GM23248 (cell line): Measurements from ENCODE around the gene LRP5. TPM values are rescaled to one million over a fixed set of nuclear protein-coding genes. Genes with fewer than 3 reads are reported as not detected.
A peak's percentile ranks its signal among the peaks of the same experiment; 100 is the strongest.
"Not testable (repeated sequence)": the region's sequence is repeated elsewhere in the genome, so short reads cannot be mapped to it uniquely, and the experiment has no call there.

Experiments used
- DNase-seq: peaks from one replicate; pipeline ENCODE4 v3.0.0-alpha.2; 2015
- H2AFZ ChIP-seq: fragments of 200-600 bp; sonication (generic); 2 replicates; pipeline ENCODE4 v1.6.1; 2016; ENCODE audit warnings: antibody characterized with exemption
- H3F3A ChIP-seq: fragments of 200-600 bp; sonication (generic); 2 replicates; pipeline ENCODE4 v1.6.1; 2016; ENCODE audit warnings: mild to moderate bottlenecking, antibody characterized with exemption, mixed run types; ENCODE audit not compliant: insufficient read depth
- H3K27ac ChIP-seq: fragments of 200-600 bp; sonication (generic); 2 replicates; pipeline ENCODE4 v1.5.1; 2016; ENCODE audit warnings: mild to moderate bottlenecking
- H3K27me3 ChIP-seq: fragments of 200-600 bp; sonication (generic); replicated peaks from 2 replicates; pipeline ENCODE4 v1.6.1; 2016; ENCODE audit warnings: mild to moderate bottlenecking; ENCODE audit not compliant: insufficient read depth
- H3K36me3 ChIP-seq: fragments of 200-600 bp; sonication (generic); 2 replicates; pipeline ENCODE4 v1.6.1; 2016; ENCODE audit warnings: low read depth, mild to moderate bottlenecking
- H3K4me1 ChIP-seq: fragments of 200-600 bp; sonication (generic); 2 replicates; pipeline ENCODE4 v1.6.1; 2016; ENCODE audit warnings: mild to moderate bottlenecking; ENCODE audit not compliant: insufficient read depth
- H3K4me2 ChIP-seq: fragments of 200-600 bp; sonication (generic); one replicate; pipeline ENCODE4 v1.6.1; 2016; ENCODE audit warnings: mild to moderate bottlenecking; ENCODE audit not compliant: unreplicated experiment
- H3K4me3 ChIP-seq: fragments of 200-600 bp; sonication (generic); 2 replicates; pipeline ENCODE4 v1.5.1; 2016; ENCODE audit warnings: mild to moderate bottlenecking
- H3K79me2 ChIP-seq: fragments of 200-600 bp; sonication (generic); 2 replicates; pipeline ENCODE4 v1.6.1; 2016; ENCODE audit warnings: mild to moderate bottlenecking; ENCODE audit not compliant: insufficient read depth
- H3K9ac ChIP-seq: fragments of 200-600 bp; sonication (generic); 2 replicates; pipeline ENCODE4 v1.6.1; 2016; ENCODE audit warnings: mild to moderate bottlenecking
- H3K9me2 ChIP-seq: fragments of 200-600 bp; sonication (generic); 2 replicates; pipeline ENCODE4 v1.6.1; 2016; ENCODE audit warnings: mixed run types, mild to moderate bottlenecking, moderate library complexity; ENCODE audit not compliant: insufficient read depth
- H3K9me3 ChIP-seq: fragments of 200-600 bp; sonication (generic); one replicate; pipeline ENCODE4 v1.6.1; 2017; ENCODE audit warnings: low read depth
- H4K20me1 ChIP-seq: fragments of 200-600 bp; sonication (generic); 2 replicates; pipeline ENCODE4 v1.6.0; 2016; ENCODE audit not compliant: insufficient read depth
- EZH2 ChIP-seq: fragments of 200-600 bp; sonication (generic); IDR thresholded peaks from 2 replicates; pipeline ENCODE4 v1.6.1; 2018; ENCODE audit warnings: antibody characterized with exemption, mild to moderate bottlenecking; ENCODE audit not compliant: insufficient read depth, poor library complexity, severe bottlenecking
- EZH2phosphoT487 ChIP-seq: fragments of 200-600 bp; sonication (generic); IDR thresholded peaks from 2 replicates; pipeline ENCODE4 v1.6.1; 2018; ENCODE audit warnings: antibody characterized with exemption, moderate library complexity, mild to moderate bottlenecking, low read depth; ENCODE audit not compliant: insufficient read depth
- WGBS, 2 experiments: methylation state at CpG; one replicate each; pipeline ENCODE4 v1.1.6; 2015 to 2017; ENCODE audit warnings: low lambda C conversion rate in 2 of 2, low coverage in 1 of 2; ENCODE audit errors: missing lambda C conversion rate in 2 of 2; 5-methylcytosine and 5-hydroxymethylcytosine counted together
- in situ Hi-C: fragments of 300-500 bp; cut with MboI; formaldehyde crosslinking; loops from 2 replicates; pipeline ENCODE4 v1.15.0; 2020
- polyA plus RNA-seq: library from polyadenylated mRNA; unstranded; fragments of >200 nt; fragmentation: Nextera tagmentation; extraction: Ambion mirVana; gene quantifications from 2 replicates; pipeline ENCODE4 v1.2.1, GENCODE V29; 2016
- total RNA-seq: library from RNA; depleted of rRNA; stranded (reverse); fragments of >200 nt; shearing (Covaris generic); gene quantifications from 2 replicates; pipeline ENCODE4 v1.2.3, GENCODE V29; 2014

LRP5 gene
- total and polyA plus RNA-seq, 2 experiments from 2014 or later: 3.0 TPM

GRCh38 chr11:68470304-68470811 is 158.0 kb downstream of the LRP5 start:
- Histone ChIP-seq H3K4me3 (no peak overlapping the region), H2AFZ (no peak overlapping the region), H3K9ac (no peak overlapping the region), H4K20me1 (peaks cover 57% of the 10 kb centered on the region), H3K4me1 (peaks cover 35% of the 10 kb centered on the region), H3K9me2 (no peaks in the 10 kb centered on the region), H3K36me3 (no peaks in the 10 kb centered on the region), H3K9me3 (no peaks in the 10 kb centered on the region), H3F3A (peaks cover 27% of the 10 kb centered on the region), H3K79me2 (peaks cover 100% of the 10 kb centered on the region), H3K27ac (no peak overlapping the region), H3K27me3 (no peaks in the 10 kb centered on the region), H3K4me2 (no peak overlapping the region)
- in situ Hi-C loops: no loop called here
- TF ChIP-seq EZH2: no peak
- TF ChIP-seq EZH2phosphoT487: no peak
- DNase-seq: no peak
- 58 to 59% methylated on average over 3 to 4 of the region's 4 CpGs for WGBS, 2 experiments

GRCh38 chr11:68471360-68472340 is 159.3 kb downstream of the LRP5 start:
- Histone ChIP-seq H3K9ac (no peak overlapping the region), H3K4me1 (peaks cover 35% of the 10 kb centered on the region), H3K4me3 (peak overlapping the region; percentile 4; the same call in 1 of the 2 replicates), H3K27me3 (no peaks in the 10 kb centered on the region), H3K79me2 (peaks cover 97% of the 10 kb centered on the region), H3F3A (peaks cover 27% of the 10 kb centered on the region), H4K20me1 (peaks cover 57% of the 10 kb centered on the region), H3K27ac (peak overlapping the region; percentile 68), H3K36me3 (no peaks in the 10 kb centered on the region), H3K9me3 (no peaks in the 10 kb centered on the region), H3K9me2 (no peaks in the 10 kb centered on the region), H2AFZ (no peak overlapping the region), H3K4me2 (peak overlapping the region; percentile 53)
- TF ChIP-seq EZH2: no peak
- no peak for TF ChIP-seq EZH2phosphoT487
- DNase-seq: peak; percentile 56
- in situ Hi-C loops: no loop called here
- WGBS, 2 experiments: 81 to 86% methylated on average over 17 of the region's 17 CpGs

- Histone ChIP-seq H3K27me3 (no peaks in the 10 kb centered on the region), H3K9me2 (no peaks in the 10 kb centered on the region), H3K4me2 (no peak overlapping the region), H3K9me3 (no peaks in the 10 kb centered on the region), H3K9ac (no peak overlapping the region), H3K79me2 (peaks cover 97% of the 10 kb centered on the region), H3F3A (peaks cover 27% of the 10 kb centered on the region), H2AFZ (no peak overlapping the region), H3K4me1 (peaks cover 35% of the 10 kb centered on the region), H4K20me1 (peaks cover 62% of the 10 kb centered on the region), H3K36me3 (no peaks in the 10 kb centered on the region), H3K27ac (no peak overlapping the region), H3K4me3 (no peak overlapping the region)
- TF ChIP-seq EZH2 (no peak), EZH2phosphoT487 (no peak)
- WGBS, 2 experiments: 92 to 100% methylated on average over 2 of the region's 2 CpGs
- in situ Hi-C loops: no loop called here
- no peak for DNase-seq
Observed at GRCh38 chr11:68472778-68473177, 160.4 kb downstream of the LRP5 start.

- no peak overlapping the region for H3K4me3 ChIP-seq
- peaks cover 97% of the 10 kb centered on the region for H3K79me2 ChIP-seq
- H3K9me2 ChIP-seq: no peaks in the 10 kb centered on the region
- H3F3A ChIP-seq: peaks cover 27% of the 10 kb centered on the region
- peaks cover 35% of the 10 kb centered on the region for H3K4me1 ChIP-seq
- DNase-seq: no peak
- WGBS, 2 experiments: 97 to 98% methylated on average over 1 of the region's 1 CpG
- H3K9ac ChIP-seq: no peak overlapping the region
- H3K27ac ChIP-seq: no peak overlapping the region
- H3K9me3 ChIP-seq: no peaks in the 10 kb centered on the region
- H3K36me3 ChIP-seq: no peaks in the 10 kb centered on the region
- peaks cover 53% of the 10 kb centered on the region for H4K20me1 ChIP-seq
- in situ Hi-C loops: no loop called here
- TF ChIP-seq EZH2 (no peak), EZH2phosphoT487 (no peak)
- no peak overlapping the region for H2AFZ ChIP-seq
- H3K27me3 ChIP-seq: no peaks in the 10 kb centered on the region
- no peak overlapping the region for H3K4me2 ChIP-seq
Observed at GRCh38 chr11:68473693-68474092, 161.3 kb downstream of the LRP5 start.

- 89 to 94% methylated on average over 6 to 32 of the region's 34 CpGs for WGBS, 2 experiments
- H2AFZ ChIP-seq, H3K9ac ChIP-seq, H3K9me2 ChIP-seq, in situ Hi-C loops, H3K36me3 ChIP-seq, H3K4me2 ChIP-seq, H3K4me3 ChIP-seq, H3K27me3 ChIP-seq, H3K9me3 ChIP-seq, DNase-seq, H3K27ac ChIP-seq: not testable (repeated sequence)
- peaks cover 97% of the 10 kb centered on the region for H3K79me2 ChIP-seq
- H3F3A ChIP-seq: peaks cover 27% of the 10 kb centered on the region
- peaks cover 43% of the 10 kb centered on the region for H4K20me1 ChIP-seq
- H3K4me1 ChIP-seq: peaks cover 17% of the 10 kb centered on the region
Observed at GRCh38 chr11:68475626-68476025, 163.2 kb downstream of the LRP5 start.
